HEK293 (cell line): Measurements from ENCODE around the gene ARG1.
"Not testable (repeated sequence)": the region's sequence is repeated elsewhere in the genome, so short reads cannot be mapped to it uniquely, and the experiment has no call there.

Source experiments
- PRDM1 ChIP-seq: fragments of 450-650 bp; formaldehyde crosslinking; IDR thresholded peaks from 2 replicates; pipeline ENCODE4; 2016; ENCODE audit warnings: missing biosample characterization, missing genetic modification characterization
- ZNF302 ChIP-seq: fragments of 450-650 bp; formaldehyde crosslinking; IDR thresholded peaks from 2 replicates; pipeline ENCODE4 v1.5.1; 2016; ENCODE audit warnings: missing biosample characterization, missing genetic modification characterization, low read depth
- ZNF37A ChIP-seq: fragments of 450-650 bp; IDR thresholded peaks from 2 replicates; pipeline ENCODE4 v1.5.1; 2018; ENCODE audit warnings: missing biosample characterization, missing genetic modification characterization
- TF ChIP-seq, protein P1 (sequence below): fragments of 450-650 bp; formaldehyde crosslinking; IDR thresholded peaks from 2 replicates; pipeline ENCODE4 v1.5.1; 2016; ENCODE audit warnings: missing biosample characterization, missing genetic modification characterization

DNA sequence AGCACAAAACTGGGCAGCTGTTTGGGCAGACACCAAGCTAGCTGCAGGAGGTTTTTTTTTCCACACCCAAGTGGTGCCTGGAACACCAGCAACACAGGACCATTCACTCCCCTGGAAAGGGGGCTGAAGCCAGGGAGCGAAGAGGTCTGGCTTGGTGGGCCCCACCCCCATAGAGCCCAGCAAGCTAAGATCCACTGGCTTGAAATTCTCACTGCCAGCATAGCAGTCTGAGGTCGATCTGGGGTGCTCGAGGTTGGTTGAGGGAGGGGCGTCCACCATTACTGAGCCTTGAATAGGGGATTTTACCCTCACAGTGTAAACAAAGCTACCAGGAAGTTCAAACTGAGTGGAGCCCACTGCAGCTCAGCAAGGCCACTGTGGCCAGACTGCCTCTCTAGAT is 34.4 kb upstream of the ARG1 start:
- TF ChIP-seq, protein P1, sequence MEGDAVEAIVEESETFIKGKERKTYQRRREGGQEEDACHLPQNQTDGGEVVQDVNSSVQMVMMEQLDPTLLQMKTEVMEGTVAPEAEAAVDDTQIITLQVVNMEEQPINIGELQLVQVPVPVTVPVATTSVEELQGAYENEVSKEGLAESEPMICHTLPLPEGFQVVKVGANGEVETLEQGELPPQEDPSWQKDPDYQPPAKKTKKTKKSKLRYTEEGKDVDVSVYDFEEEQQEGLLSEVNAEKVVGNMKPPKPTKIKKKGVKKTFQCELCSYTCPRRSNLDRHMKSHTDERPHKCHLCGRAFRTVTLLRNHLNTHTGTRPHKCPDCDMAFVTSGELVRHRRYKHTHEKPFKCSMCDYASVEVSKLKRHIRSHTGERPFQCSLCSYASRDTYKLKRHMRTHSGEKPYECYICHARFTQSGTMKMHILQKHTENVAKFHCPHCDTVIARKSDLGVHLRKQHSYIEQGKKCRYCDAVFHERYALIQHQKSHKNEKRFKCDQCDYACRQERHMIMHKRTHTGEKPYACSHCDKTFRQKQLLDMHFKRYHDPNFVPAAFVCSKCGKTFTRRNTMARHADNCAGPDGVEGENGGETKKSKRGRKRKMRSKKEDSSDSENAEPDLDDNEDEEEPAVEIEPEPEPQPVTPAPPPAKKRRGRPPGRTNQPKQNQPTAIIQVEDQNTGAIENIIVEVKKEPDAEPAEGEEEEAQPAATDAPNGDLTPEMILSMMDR (tag by site-specific recombination), result not testable (repeated sequence)
- TF ChIP-seq PRDM1; ZNF37A (tag by site-specific recombination); ZNF302 (tag by site-specific recombination): not testable (repeated sequence)
